AG20443 (cell line): Measurements from ENCODE around the gene YKT6.

ENCODE experiments used
- DNase-seq: peaks from one replicate; pipeline ENCODE4 v3.0.0; 2012; ENCODE audit warnings: low spot score, mixed read lengths

YKT6 gene

DNA sequence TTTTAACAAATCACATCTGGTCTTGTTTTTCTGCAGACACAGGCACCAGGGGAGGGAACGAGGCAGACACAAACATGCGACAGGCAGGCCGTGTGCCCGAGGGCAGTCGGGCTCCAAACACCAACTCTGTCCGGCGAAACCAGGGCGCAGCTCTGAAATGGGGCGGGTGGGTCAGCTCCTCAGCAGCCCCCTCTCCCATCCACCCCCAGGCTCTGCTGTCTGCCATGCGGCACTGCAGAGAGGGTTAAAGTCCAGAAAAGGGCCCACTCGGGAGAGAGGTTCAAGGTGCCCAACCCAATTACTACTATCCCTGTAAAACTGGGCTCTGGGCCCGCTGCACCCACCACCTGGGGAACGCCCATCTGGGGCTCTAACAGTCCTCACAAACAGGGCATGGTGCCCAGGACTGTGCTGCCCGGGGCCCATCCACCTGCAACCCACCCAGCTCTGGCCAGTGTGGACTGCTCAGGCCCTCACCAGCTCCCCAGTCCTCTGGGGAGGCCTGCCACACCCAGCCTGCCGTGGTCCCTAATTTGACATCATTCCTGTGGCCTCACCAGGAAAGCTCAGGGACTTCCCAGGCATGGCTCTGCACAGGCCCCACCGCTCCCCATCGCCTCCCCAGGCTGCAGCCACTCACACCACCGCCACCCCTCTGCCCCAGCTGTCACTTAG is 18.7 kb downstream of the YKT6 start:
- no peak for DNase-seq

DNA sequence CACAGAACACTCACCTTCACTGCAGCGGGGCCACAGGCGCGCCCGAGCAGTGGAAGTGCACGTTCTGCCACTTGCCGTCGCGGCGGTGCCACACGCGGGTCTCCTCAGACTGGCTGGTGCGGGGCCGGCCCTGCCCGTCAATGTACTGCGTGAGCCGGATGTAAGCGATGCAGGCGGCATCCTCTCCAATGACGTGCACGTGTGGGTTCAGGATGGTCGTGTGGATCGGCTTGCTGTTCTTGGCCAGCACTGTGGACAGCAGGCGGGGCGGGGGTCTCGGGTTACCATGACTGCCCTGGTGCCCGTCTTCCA is 19.2 kb downstream of the YKT6 start:
- no peak for DNase-seq

DNA sequence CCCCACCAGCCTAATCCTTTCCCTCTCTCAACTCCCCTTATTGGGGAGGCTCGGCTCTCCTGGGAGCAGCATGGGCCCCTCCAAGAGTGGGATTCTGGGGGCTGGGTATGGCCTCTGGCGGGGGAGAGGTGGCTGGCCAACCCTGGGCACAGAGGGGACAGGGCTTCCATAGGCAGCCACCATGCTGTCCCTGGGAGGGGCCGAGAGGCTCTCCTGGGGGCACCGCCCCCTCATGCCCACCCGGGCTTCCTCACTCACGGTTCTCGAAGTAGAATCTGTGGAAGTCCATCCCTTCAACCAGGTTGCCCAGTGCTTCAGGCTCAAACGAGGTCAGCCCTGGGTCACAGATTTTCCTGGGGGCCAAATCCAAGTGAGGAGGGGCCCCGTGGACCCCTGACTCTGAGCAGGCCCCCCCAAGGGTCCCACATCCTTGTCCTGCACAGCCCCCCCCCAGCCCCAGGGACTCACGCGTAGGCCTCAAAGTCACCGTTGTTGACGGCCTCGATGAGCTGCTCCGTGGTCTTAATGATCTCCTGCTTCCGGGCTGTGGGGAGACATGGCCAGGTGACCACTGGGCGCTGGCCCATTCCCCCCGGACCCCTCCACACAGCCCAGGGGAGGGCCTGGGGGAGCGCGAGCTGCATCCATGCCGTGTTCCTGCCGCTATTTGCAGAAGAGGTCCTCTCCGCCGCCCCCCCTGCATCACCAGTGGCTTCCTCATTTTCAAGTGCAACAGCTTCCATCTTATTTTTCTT is 19.8 kb downstream of the YKT6 start:
- no peak for DNase-seq

DNA sequence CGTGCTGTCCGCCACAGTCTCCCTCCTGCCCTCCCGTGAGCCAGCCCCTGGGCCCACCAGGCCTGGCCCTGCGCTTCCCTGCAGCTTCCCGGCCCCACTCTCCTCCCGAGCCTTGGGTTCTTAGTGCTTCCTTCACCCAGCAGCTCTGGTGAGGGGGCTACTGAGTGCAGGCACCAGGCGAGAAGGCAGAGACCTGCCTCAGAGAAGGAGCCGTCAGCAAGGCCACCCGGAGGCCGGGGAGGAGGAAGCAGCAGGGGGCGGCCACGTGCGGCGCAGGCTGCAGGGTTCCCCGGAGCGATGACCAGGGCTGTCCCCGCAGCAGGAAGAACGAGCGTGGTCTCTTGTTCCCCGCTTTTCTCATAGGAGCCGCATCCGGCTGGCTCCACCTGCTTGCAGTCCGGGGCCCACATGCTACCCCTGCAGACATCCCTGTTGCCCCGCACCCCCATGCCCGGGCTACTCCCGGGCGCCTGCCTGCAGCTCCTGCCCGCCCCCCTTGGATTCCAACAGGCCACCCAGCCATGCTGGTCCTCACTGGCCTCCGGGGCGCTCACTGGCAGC is 20.5 kb downstream of the YKT6 start:
- peak; percentile 45 for DNase-seq

DNA sequence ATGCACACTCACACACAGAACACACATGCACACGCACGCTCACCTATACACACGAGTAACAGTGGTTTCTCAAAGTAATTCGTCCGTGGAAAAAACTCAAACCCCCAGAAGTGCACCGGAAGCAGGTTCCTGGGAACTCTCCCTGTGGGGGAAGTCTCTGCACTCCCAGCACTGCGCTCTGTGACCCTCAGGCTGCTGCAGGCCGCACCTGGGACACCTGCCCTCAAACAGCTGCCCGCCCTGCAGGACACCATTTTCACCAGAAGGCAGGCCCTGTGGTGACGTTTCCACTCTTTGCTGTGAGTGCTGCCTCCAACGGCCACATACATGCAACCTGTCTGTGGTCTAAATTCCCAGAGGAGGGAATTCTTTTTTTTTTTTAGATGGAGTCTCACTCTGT is 21.3 kb downstream of the YKT6 start:
- no peak for DNase-seq

DNA sequence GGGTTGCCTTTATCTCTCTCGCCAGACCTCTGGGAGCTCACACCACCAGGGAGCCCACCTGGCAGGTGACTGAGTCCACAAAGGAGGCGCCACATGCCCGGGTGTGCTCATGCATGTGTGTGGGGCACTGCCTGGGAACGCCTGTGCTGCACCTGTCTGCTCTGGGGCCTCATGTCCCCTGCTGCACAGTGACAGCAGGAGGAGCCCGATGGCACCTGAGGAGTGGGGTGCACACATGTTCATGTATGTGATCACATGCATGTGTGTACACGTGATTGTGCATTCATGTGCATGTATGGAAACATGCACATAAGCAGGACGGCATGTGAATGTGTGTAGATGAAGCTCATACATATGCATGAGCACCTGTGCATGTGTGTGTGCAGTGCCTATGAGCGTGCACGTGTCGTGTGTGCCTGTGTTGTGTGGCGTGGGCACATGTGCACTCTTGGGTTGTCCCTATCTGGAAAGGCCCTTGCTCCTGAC is 22.0 kb downstream of the YKT6 start:
- no peak for DNase-seq

DNA sequence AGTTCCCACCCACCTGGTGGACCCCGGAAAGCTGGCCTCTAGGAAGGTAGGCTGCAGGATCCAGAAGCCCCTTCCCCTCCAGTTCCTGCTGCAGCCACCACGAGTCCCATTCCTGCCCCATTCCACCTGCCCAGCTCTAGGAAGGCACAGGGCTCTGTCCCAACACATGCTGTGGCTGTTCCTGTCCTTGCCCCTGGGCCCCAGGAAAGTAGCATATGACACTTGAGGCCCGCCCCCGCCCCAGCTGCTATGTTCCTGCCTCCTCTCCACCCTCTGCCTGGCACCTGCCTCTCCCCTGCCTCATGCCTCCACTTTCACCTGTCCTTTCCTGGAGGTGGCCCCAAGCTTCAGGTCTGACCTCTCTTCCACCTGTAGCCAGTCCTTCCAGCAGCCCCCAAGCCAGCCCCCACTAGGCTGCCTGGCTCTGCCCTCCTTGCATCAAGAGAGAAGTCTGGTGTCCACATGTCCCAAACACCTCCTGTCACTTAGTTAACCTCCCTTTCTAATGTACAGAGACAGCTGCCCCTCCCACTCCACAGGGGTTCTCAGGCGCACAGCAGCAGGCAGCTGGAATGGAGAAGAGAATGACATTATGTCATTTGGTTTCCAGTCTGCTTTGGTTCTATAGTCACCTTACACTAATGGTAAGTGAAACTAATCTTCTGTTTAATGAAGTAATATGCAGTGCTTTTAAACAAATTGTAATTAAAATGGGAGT is 22.7 kb downstream of the YKT6 start:
- DNase-seq: no peak

DNA sequence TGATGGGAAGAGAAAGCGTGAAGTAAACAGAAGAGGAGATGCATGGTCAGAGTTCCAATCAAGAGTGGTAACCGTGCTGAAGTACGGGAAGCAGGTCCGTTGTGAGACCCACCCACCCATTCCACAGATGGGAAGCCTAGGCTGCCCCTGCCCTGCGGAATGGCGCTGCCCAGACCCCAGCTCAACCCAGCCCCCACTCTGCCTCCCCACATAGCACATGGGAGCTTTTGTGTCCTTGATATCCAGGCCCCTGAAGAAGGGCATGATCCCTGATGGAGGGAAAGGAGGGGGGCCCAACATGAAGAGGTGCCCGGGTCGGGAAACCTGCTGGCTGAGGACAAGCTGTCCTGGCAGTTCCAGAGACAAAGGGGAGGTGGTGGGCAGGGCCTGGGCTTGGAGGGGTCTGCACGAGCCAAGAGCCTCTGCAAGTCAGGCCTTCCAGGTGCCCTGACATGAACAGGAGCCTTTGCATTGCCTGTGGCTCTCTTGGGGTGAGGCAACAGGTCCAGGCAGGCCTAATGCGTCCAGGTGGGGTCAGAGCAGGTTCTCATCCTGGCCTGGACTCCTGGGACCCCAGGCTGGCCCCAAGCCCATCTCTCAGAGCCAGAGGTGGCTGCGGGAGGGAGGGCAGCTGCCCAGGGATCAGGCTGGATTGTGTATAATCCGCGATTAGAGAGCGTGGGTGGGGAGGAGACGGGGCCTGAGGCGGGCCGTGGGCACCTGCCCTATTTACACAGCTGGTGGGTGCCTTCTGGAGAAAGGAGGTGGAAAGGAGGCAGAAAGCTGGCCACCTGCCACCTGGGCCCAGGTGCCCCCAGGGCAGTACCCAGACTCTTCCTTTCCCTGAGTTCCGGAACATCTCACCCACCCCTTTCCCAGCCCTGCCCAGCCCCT is 23.5 kb downstream of the YKT6 start:
- no peak for DNase-seq

DNA sequence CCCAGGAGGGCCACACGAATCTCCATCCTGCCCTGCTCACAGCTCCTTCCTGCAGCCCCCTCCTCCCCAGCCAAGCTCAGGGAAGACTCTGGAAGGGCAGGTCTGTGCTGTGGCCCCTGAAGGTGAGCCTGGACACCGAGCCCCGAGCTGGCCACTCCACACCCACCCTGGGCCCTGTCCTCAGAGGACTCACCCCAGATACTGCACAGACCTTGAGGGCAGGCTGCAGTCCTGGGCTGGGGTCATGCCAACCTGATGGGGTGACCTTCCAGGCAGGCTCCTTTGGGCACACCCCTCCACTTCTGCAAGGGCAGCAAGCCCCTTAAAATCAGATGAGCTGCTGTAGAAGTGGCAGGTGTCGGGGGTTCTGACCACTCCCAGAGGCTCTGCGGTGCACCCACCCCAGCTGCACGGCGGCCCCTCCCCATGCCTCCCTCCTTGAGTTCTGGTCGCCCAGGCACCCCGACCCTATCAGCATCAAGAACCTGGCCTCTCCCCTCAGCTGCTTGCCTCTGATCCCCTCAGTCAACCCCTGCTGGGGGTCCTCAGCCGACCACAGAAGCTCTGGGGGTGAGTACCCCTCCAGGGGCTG is 24.3 kb downstream of the YKT6 start:
- DNase-seq: no peak

DNA sequence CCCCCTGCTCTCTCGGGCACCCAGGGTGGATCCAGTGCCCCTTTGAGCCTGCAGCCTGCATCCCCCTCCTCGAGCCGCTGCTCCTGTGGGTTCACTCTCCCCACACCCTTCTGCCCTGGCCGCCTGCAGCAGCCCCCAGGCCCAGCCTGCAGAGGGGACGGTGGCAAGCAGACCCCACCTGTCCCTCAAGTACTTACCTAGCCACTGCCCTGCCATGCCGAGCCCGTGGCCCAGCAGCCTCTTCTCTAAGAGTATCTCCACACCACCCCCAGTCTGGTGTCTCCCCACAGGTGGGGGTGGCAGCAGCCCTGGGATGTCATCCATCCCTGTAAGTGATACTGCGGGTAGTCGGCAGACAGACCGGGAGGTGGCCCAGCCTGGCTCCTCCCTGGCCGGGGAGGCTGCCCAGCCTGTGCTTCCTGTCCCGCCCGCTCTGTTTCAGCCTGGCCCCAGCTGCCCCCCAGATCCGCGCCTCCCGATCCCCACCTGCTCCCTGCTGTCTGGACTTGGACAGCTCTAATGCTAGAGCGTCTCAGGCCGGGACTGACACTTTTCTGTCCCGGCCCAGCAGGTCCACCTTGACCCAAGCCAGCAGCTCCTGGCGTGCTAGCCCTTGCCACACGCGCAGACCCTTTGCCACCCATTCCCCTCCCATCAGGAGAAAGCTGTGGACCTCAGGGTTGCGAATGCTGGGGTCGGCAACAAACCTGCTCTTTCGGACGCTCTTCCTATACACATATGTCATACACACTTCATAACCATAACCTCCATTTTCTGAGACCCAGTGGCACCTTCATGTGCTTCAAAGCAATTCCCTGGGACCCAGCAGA is 25.0 kb downstream of the YKT6 start:
- peak; percentile 72 for DNase-seq

DNA sequence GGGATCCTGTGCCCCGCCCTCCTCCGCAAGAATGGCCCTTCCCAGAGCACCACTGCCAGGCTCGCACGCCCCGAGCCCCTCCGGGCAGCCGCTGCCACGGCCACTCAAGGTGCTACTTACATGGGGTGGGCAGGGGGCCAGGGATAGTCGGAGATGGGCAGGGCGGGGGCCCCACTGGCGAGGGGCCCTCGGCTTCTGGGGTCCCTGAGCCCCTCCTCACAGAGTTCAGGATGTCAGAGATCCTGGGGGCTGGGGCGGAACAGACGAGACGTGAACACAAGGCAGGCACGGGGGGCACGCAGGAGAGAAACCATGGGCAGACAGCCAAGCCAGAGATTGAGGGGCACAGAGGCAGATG is 25.6 kb downstream of the YKT6 start:
- DNase-seq: no peak

DNA sequence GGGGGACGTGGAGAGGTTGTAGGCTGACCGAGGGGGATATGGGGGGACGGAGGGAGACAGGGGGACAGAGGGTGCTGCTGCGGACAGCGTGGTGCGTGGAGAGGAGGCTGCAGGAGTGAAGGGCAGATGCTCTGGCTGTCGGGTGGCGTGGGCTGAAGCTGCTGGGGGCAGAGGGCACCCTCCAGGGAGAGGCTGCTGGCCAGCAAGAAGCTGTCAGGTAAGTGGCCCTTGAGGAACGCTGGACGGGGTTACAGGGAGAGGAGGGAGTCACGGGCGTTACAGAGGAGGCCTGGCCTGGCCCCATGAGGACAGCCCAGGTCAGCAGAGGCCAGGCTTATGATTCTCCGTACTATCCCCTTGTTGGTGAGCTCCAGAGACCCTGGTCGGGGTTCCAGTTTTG is 27.1 kb downstream of the YKT6 start:
- no peak for DNase-seq

DNA sequence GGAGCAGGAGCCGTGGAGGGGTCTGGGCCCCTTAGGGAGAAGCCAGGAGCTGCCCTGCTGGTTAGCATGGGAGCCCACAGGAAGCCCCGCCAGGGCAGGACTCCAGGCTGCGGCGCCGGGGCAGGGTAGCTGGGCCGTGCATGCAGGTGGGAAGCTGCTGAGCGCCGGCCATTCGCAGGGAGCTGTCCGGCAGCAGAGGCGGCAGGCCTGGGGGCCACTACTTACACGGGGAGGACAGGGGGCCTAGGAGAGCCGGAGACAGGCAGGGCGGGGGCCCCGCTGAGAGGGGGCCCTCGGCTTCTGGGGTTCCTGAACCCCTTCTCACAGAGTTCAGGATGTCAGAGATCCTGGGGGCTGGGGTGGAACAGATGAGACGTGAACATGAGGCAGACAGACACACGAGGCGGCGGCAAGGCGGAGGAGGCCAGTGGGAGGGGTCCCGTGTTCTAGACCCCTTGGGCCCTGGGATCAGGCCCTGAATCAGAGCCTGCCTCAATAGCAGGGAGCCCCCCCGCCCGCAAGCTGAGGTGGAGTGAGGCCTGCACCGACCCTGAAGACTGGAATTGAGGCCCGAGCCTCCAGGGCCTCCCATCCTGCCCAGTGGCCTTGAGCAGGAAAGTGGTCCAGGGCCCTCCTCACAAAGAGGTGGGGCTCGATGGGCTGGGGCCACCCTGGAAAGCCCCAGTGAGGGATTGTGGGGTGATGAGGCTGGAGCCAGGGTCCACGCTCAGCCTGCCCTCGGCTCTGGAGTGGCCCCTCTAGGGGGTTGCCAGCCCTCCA is 28.0 kb downstream of the YKT6 start:
- no peak for DNase-seq

DNA sequence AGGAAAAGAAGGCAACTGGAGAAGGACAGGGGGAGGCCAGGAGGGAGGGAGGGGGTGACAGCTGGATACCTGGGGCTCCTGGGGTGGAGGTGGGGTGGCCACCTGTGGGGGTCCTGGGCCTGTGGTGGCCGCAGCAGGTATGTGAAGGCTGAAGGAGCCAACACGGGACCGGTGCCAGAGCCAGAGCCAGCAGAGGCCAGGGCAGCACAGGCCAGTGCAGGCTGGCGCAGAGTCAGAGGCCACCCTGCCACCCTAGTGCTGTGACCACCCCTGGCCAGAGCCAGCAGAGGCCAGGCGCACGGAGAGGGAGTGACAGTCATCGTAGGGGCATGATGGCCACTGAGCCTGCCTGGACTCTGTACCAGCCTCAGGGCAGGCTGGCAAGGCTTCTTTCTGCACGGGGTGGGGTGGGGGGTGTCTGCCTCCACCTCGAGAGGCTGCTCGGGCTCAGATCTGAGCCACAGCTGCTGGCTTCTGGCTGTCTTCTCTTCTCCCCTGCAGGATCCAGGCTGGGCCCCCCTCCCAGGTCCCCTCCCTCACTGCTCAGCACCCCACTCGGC is 28.8 kb downstream of the YKT6 start:
- DNase-seq: no peak

DNA sequence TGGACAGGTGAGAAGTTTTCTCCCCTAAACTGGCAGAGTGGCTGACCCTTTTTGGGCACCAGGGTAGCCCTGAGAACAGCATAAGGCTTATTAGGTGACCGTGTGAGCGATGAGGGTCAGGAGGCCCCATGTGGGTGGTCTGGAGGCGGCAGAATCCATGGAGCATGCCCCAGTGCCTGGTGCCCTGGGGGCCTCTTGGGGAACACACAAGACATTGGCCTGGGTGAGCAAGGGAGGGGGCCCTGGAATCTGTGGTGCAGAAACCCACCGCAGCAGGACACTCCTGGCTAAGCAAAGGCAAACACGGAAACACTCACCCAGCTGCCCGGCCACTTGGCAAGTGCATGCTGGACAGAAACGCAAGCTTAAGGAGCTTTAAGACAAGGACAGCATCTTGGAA is 29.5 kb downstream of the YKT6 start:
- DNase-seq: no peak

DNA sequence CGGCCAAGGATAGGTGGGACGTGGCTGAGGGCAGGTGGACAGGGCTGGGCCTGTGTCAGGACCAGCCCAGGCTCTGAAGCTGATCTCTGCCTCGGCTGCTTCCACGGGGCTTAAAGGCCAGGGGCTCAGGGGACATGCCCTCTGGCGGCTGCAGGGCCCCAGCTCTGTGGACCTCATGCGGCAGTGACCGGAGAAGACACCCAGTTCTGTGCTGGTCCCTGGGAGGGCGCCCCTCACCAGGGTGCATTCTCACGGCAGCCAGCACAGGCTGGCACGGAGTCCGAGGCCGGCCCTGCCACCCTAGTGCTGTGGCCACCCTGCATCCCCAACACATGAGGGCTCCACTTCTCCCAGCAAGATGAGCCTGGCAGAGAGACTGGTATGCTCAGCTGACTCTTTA is 30.3 kb downstream of the YKT6 start:
- no peak for DNase-seq

DNA sequence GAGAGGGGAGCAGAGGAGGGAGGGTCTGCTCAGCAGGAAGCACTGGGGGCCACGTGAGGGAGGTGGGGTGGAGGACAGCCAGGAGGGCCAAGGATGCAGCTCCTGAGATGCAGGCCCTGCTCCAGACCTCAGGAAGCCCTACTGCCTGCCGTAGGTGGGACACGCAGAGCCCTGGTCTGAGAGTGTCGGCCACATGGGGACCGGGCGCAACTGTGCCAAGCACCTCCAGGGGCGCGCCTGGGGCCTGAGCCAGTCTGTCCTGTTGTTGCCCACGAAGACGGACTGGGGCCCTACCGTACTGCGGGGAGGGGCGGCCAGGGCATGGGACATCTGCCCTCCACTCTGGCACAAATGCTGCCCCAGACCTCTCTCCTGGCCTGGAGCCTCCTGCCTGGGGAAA is 31.6 kb downstream of the YKT6 start:
- DNase-seq: no peak

DNA sequence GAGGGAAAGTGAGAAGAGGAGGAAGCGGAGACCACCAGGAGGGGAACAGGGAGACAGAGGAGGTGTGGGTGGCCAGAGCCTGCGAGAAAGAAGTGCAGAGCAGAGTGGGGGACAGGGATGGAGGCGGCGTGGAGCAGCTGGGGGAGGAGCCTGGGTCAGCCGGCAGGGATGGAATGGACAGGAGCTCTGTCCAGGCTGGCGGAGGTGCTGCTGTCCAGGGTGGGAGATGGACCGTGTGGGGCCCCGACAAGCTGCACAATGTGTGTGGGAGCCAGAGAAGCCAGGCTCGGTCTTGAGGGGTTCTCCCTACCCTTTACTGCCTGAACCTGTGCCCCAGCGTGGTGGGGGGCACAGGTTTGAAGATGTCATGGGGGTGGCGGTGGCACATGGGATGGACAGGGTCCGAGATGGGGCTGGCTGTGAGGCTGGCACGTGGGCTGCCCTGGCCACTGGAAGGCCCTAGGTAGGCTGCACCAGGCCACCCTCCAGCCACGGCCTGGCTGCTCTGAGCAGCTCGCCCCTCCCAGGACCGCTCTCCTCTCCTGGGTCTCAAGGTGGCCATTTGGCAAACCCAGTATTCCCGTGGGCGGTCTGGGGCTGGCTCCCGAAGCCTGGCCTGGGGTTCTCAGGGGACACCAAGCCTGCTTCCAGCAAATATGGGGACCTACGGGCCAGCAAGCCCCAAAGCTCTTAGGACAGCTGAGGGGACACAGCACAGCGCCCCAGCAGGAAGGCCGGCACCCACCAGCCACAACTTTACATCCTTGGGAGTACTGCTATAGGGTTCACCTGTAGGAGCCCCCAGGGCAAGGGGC is 32.3 kb downstream of the YKT6 start:
- DNase-seq: no peak

DNA sequence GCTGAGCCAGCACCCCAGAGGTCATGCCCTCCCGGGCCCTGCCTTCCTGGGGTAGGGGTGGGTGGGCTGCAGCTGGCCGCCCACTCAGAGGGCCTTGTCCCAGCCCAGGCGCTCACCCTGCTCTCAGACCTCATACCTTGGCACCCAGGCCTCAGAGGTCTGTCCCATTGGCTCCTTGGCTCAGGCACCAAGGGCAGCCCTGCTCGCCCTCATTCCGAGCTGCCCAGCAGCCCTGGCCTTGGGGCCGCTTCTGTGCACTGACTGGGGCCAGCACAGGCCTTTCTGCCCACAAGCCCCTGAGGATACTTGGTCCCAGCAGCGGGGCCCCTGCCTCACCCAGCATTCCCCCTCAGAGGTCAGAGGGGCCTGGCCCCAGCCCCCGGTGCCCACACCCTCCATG is 34.3 kb downstream of the YKT6 start:
- no peak for DNase-seq
